Left cardiac atrium (tissue), 4 donors: ENCODE results near the gene TMTC4. TPM values are rescaled to one million over a fixed set of nuclear protein-coding genes. Genes with fewer than 3 reads are reported as not detected.
A peak's percentile ranks its signal among the peaks of the same experiment; 100 is the strongest.
"Not testable (repeated sequence)": the region's sequence is repeated elsewhere in the genome, so short reads cannot be mapped to it uniquely, and the experiment has no call there.

Experiments
- ATAC-seq, 2 donors: fragments of 200-7000 bp; cut with Tn5 transposase; one replicate each; pipeline ENCODE4 v1.9.1; 2020; ENCODE audit warnings: mild to moderate bottlenecking in 2 of 2, moderate library complexity in 2 of 2
- DNase-seq: peaks from one replicate; pipeline ENCODE4 v3.0.0-alpha.2; 2020
- intact Hi-C, 2 donors: fragments of 100-400 bp; cut with DNase I; formaldehyde crosslinking; loops; one replicate each; pipeline versions ENCODE4 v1.14.1 to v1.15.1; 2022 to 2023
- long read RNA-seq: library from polyadenylated mRNA; unstranded; transcript quantifications from one replicate; pipeline ENCODE4 v2.0.0, GENCODE V29; 2021
- total RNA-seq, 2 donors: library from RNA; stranded (reverse); fragmentation: NEBNext Ultra II Directional; extraction: Animal tissue kit (Norgen Biotek cat#: 25700); gene quantifications; one replicate each; pipeline ENCODE4 v1.2.1, GENCODE V29; 2021
- donor health status: DM: no; HTN: yes; CAD: no.
- donor health status: DM: no; HTN: yes; CAD: no; lungs with severe emphysema.
- donor health status: DM: yes; HTN: yes; CAD: no.
- donor health status: Dilated cardiomyopathy.

Gene TMTC4
- 1 to 10 TPM; 7.8 to 9.7 TPM for total RNA-seq
- long read RNA-seq, partial matches to known transcripts, result 4 of 10 reads
- long read RNA-seq, other reads (novel, unspliced or antisense), result 1 of 10 reads

- ATAC-seq, result no peak
Measured at GRCh38 chr13:100674572-100674871, at the start of gene TMTC4. TSS of gene TMTC4 (minus strand) at chr13:100674795. CDS start at chr13:100670362, 4,433 bp downstream.

GRCh38 chr13:100722517-100722916 lies 47.9 kb upstream of the TMTC4 start:
- DNase-seq (no peak), ATAC-seq (no peak)
- intact Hi-C loops, result loop anchor here (5.0 to 10.0 kb wide), 2 partner anchors 380 to 382 kb away; no protein-coding TSS in a partner anchor

More at GRCh38 chr13:100674572-100674871, at the start of gene TMTC4:
- intact Hi-C loops, result no loop called here
- no peak for DNase-seq

GRCh38 chr13:100721885-100722512 lies 47.4 kb upstream of the TMTC4 start:
- DNase-seq (peak; percentile 39), ATAC-seq (peak in 1 of 2 donors; percentile 44)
- intact Hi-C loops, result loop anchor here (5.0 to 10.0 kb wide), 2 partner anchors 380 to 383 kb away; no protein-coding TSS in a partner anchor

GRCh38 chr13:100715604-100716003 lies 41.0 kb upstream of the TMTC4 start:
- ATAC-seq (no peak), DNase-seq (no peak)
- intact Hi-C loops, result no loop called here

GRCh38 chr13:100714478-100714877 lies 39.9 kb upstream of the TMTC4 start:
- ATAC-seq (no peak), DNase-seq (no peak)
- intact Hi-C loops, result no loop called here

- ATAC-seq (no peak), DNase-seq (no peak)
- intact Hi-C loops, result no loop called here
Measured at GRCh38 chr13:100710176-100710575, 35.6 kb upstream of the TMTC4 start.

- DNase-seq, result no peak
- ATAC-seq, result no peak
- intact Hi-C loops, result no loop called here
Measured at GRCh38 chr13:100707818-100708740, 33.5 kb upstream of the TMTC4 start.

- ATAC-seq, intact Hi-C loops, DNase-seq: not testable (repeated sequence)
Measured at GRCh38 chr13:100698331-100698730, 23.7 kb upstream of the TMTC4 start.

- ATAC-seq (no peak), DNase-seq (no peak)
- intact Hi-C loops, result no loop called here
Measured at GRCh38 chr13:100695509-100695773, 20.8 kb upstream of the TMTC4 start.

GRCh38 chr13:100694722-100695508 lies 20.3 kb upstream of the TMTC4 start:
- ATAC-seq (peak; percentile 65 to 97), DNase-seq (peak; percentile 68)
- intact Hi-C loops, result no loop called here

GRCh38 chr13:100689191-100689590 lies 14.6 kb upstream of the TMTC4 start:
- intact Hi-C loops, result no loop called here
- ATAC-seq (no peak), DNase-seq (no peak)

- no peak for ATAC-seq
Measured at GRCh38 chr13:100680131-100680530, 5.5 kb upstream of the TMTC4 start.

GRCh38 chr13:100677128-100677527 lies 2.5 kb upstream of the TMTC4 start:
- ATAC-seq, intact Hi-C loops, DNase-seq: not testable (repeated sequence)

More at GRCh38 chr13:100680131-100680530, 5.5 kb upstream of the TMTC4 start:
- DNase-seq, result no peak
- intact Hi-C loops, result no loop called here

- intact Hi-C loops, result no loop called here
- ATAC-seq (no peak), DNase-seq (no peak)
Measured at GRCh38 chr13:100675661-100676129, 1.1 kb upstream of the TMTC4 start.

- ATAC-seq, result peak; percentile 98
- intact Hi-C loops, result no loop called here
- DNase-seq, result peak; percentile 99
Measured at GRCh38 chr13:100674872-100675660, 471 bp upstream of the TMTC4 start.

- intact Hi-C loops, result no loop called here
- DNase-seq, result peak; percentile 47
- peak; percentile 29 to 38 for ATAC-seq
Measured at GRCh38 chr13:100673713-100674571, 653 bp downstream of the TMTC4 start.

GRCh38 chr13:100673376-100673712 lies 1.3 kb downstream of the TMTC4 start:
- DNase-seq, result peak; percentile 32
- no peak for ATAC-seq
- intact Hi-C loops, result no loop called here
